Measurements from ENCODE around the gene PHACTR4. TPM values are rescaled to one million over a fixed set of nuclear protein-coding genes. Genes with fewer than 3 reads are reported as not detected.
"Not testable (repeated sequence)": the region's sequence is repeated elsewhere in the genome, so short reads cannot be mapped to it uniquely, and the experiment has no call there.

The PHACTR4 gene
- total RNA-seq, 2 experiments from 2014 or later: 29.4 to 30.8 TPM

- POLR2A ChIA-PET: interaction anchor here (0.6 to 2.8 kb wide), 4 partner anchors 12 to 211 kb away, joined by 3 to 10 read pairs (median 4); partner anchors contain the start of gene MED18
- Mint-ChIP-seq H3K36me3 (ENCODE audit: low read depth) (peaks cover 14% of the 10 kb centered on the region), H3K4me3 (peak overlapping the region; percentile 96), H3K4me1 (ENCODE audit: low read depth) (peaks cover 34% of the 10 kb centered on the region), H3K27ac (peak overlapping the region; percentile 95), H3K27me3 (ENCODE audit: low read depth) (no peaks in the 10 kb centered on the region), H3K9me3 (ENCODE audit: insufficient read depth) (no peaks in the 10 kb centered on the region)
- CTCF ChIA-PET: interaction anchor here (0.7 to 4.8 kb wide), 5 partner anchors 10 to 366 kb away, joined by 3 to 38 read pairs (median 5); no protein-coding TSS in a partner anchor
- DNase-seq (peak; percentile 53), ATAC-seq (peak; percentile 40)
Observed at GRCh38 chr1:28370239-28371009, 884 bp downstream of the PHACTR4 start.

GRCh38 chr1:28371010-28371377, 1.5 kb downstream of the PHACTR4 start:
- no peak for ATAC-seq
- Mint-ChIP-seq H3K4me3 (peak overlapping the region; percentile 96), H3K36me3 (ENCODE audit: low read depth) (peaks cover 14% of the 10 kb centered on the region), H3K27me3 (ENCODE audit: low read depth) (no peaks in the 10 kb centered on the region), H3K9me3 (ENCODE audit: insufficient read depth) (no peaks in the 10 kb centered on the region), H3K27ac (peak overlapping the region; percentile 95), H3K4me1 (ENCODE audit: low read depth) (peaks cover 33% of the 10 kb centered on the region)
- DNase-seq: no peak
- ChIA-PET POLR2A (interaction anchor here (0.6 to 2.8 kb wide), 3 partner anchors 11 to 210 kb away, joined by 3 to 10 read pairs (median 3); no protein-coding TSS in a partner anchor), CTCF (interaction anchor here (0.7 to 4.8 kb wide), 4 partner anchors 11 to 365 kb away, joined by 3 to 38 read pairs (median 10); no protein-coding TSS in a partner anchor)

- H3K9me3 Mint-ChIP-seq (ENCODE audit: insufficient read depth); H3K27ac Mint-ChIP-seq; DNase-seq; POLR2A ChIA-PET; H3K27me3 Mint-ChIP-seq (ENCODE audit: low read depth); H3K4me3 Mint-ChIP-seq; ATAC-seq: not testable (repeated sequence)
- CTCF ChIA-PET: interaction anchor here (0.8 to 1.5 kb wide), 2 partner anchors 14 to 125 kb away, joined by 3 to 4 read pairs; no protein-coding TSS in a partner anchor
- Mint-ChIP-seq H3K36me3 (ENCODE audit: low read depth) (peaks cover 15% of the 10 kb centered on the region), H3K4me1 (ENCODE audit: low read depth) (peaks cover 29% of the 10 kb centered on the region)
Observed at GRCh38 chr1:28373450-28373849, 3.9 kb downstream of the PHACTR4 start.

GRCh38 chr1:28374297-28374696, 4.8 kb downstream of the PHACTR4 start:
- CTCF ChIA-PET: interaction anchor here (1.1 to 1.5 kb wide), 2 partner anchors 15 to 125 kb away, joined by 3 read pairs; no protein-coding TSS in a partner anchor
- no peaks in the 10 kb centered on the region for H3K27me3 Mint-ChIP-seq (ENCODE audit: low read depth)
- DNase-seq: no peak
- H3K36me3 Mint-ChIP-seq (ENCODE audit: low read depth): peaks cover 17% of the 10 kb centered on the region
- no peak overlapping the region for H3K27ac Mint-ChIP-seq
- POLR2A ChIA-PET: no interaction called here
- H3K4me1 Mint-ChIP-seq (ENCODE audit: low read depth): peaks cover 23% of the 10 kb centered on the region
- H3K4me3 Mint-ChIP-seq: no peak overlapping the region
- ATAC-seq: no peak
- H3K9me3 Mint-ChIP-seq (ENCODE audit: insufficient read depth): no peaks in the 10 kb centered on the region

- CTCF ChIA-PET: interaction anchor here (1.3 kb wide), 1 partner anchor 127 kb away, joined by 5 read pairs; no protein-coding TSS in a partner anchor
- POLR2A ChIA-PET: not testable (repeated sequence)
Observed at GRCh38 chr1:28375598-28375997, 6.1 kb downstream of the PHACTR4 start.

GRCh38 chr1:28376195-28376594, 6.7 kb downstream of the PHACTR4 start:
- Mint-ChIP-seq H3K4me1 (ENCODE audit: low read depth) (peaks cover 11% of the 10 kb centered on the region), H3K36me3 (ENCODE audit: low read depth) (peaks cover 20% of the 10 kb centered on the region)
- ATAC-seq; H3K9me3 Mint-ChIP-seq (ENCODE audit: insufficient read depth); H3K4me3 Mint-ChIP-seq; H3K27me3 Mint-ChIP-seq (ENCODE audit: low read depth); DNase-seq; H3K27ac Mint-ChIP-seq: not testable (repeated sequence)
- POLR2A ChIA-PET: interaction anchor here (0.6 kb wide), 1 partner anchor 82 kb away, joined by 4 read pairs; no protein-coding TSS in a partner anchor
- CTCF ChIA-PET: interaction anchor here (1.3 kb wide), 1 partner anchor 127 kb away, joined by 5 read pairs; no protein-coding TSS in a partner anchor

More at GRCh38 chr1:28375598-28375997, 6.1 kb downstream of the PHACTR4 start:
- not testable (repeated sequence) for H3K27me3 Mint-ChIP-seq (ENCODE audit: low read depth); ATAC-seq; H3K9me3 Mint-ChIP-seq (ENCODE audit: insufficient read depth); H3K27ac Mint-ChIP-seq; H3K4me3 Mint-ChIP-seq; DNase-seq
- H3K36me3 Mint-ChIP-seq (ENCODE audit: low read depth): peaks cover 19% of the 10 kb centered on the region
- H3K4me1 Mint-ChIP-seq (ENCODE audit: low read depth): peaks cover 15% of the 10 kb centered on the region

- Mint-ChIP-seq H3K9me3 (ENCODE audit: insufficient read depth) (no peaks in the 10 kb centered on the region), H3K4me1 (ENCODE audit: low read depth) (peaks cover 5% of the 10 kb centered on the region), H3K27me3 (ENCODE audit: low read depth) (no peaks in the 10 kb centered on the region), H3K4me3 (no peak overlapping the region), H3K27ac (no peak overlapping the region), H3K36me3 (ENCODE audit: low read depth) (peaks cover 26% of the 10 kb centered on the region)
- DNase-seq (no peak), ATAC-seq (no peak)
- ChIA-PET CTCF (no interaction called here), POLR2A (interaction anchor here (0.6 kb wide), 1 partner anchor 230 kb away, joined by 3 read pairs; no protein-coding TSS in a partner anchor)
Observed at GRCh38 chr1:28378906-28379305, 9.4 kb downstream of the PHACTR4 start.

GRCh38 chr1:28380394-28380793, 10.9 kb downstream of the PHACTR4 start:
- no peaks in the 10 kb centered on the region for H3K9me3 Mint-ChIP-seq (ENCODE audit: insufficient read depth)
- DNase-seq: no peak
- ATAC-seq: no peak
- no peak overlapping the region for H3K4me3 Mint-ChIP-seq
- ChIA-PET CTCF (no interaction called here), POLR2A (no interaction called here)
- peaks cover 30% of the 10 kb centered on the region for H3K36me3 Mint-ChIP-seq (ENCODE audit: low read depth)
- no peaks in the 10 kb centered on the region for H3K27me3 Mint-ChIP-seq (ENCODE audit: low read depth)
- H3K27ac Mint-ChIP-seq: no peak overlapping the region
- H3K4me1 Mint-ChIP-seq (ENCODE audit: low read depth): peaks cover 4% of the 10 kb centered on the region

GRCh38 chr1:28383785-28384184, 14.2 kb downstream of the PHACTR4 start:
- CTCF ChIA-PET: interaction anchor here (1.4 kb wide), 1 partner anchor 128 kb away, joined by 3 read pairs; no protein-coding TSS in a partner anchor
- ATAC-seq; H3K4me1 Mint-ChIP-seq (ENCODE audit: low read depth); H3K9me3 Mint-ChIP-seq (ENCODE audit: insufficient read depth); POLR2A ChIA-PET; H3K27ac Mint-ChIP-seq; H3K4me3 Mint-ChIP-seq; DNase-seq; H3K27me3 Mint-ChIP-seq (ENCODE audit: low read depth): not testable (repeated sequence)
- peaks cover 36% of the 10 kb centered on the region for H3K36me3 Mint-ChIP-seq (ENCODE audit: low read depth)

GRCh38 chr1:28392027-28392652, 22.6 kb downstream of the PHACTR4 start:
- Mint-ChIP-seq H3K4me1 (ENCODE audit: low read depth) (peaks cover 8% of the 10 kb centered on the region), H3K27ac (no peak overlapping the region), H3K36me3 (ENCODE audit: low read depth) (peaks cover 8% of the 10 kb centered on the region), H3K4me3 (no peak overlapping the region), H3K9me3 (ENCODE audit: insufficient read depth) (no peaks in the 10 kb centered on the region), H3K27me3 (ENCODE audit: low read depth) (no peaks in the 10 kb centered on the region)
- ATAC-seq (no peak), DNase-seq (no peak)
- ChIA-PET POLR2A (no interaction called here), CTCF (no interaction called here)

GRCh38 chr1:28394136-28394535, 24.6 kb downstream of the PHACTR4 start:
- Mint-ChIP-seq H3K27ac (no peak overlapping the region), H3K9me3 (ENCODE audit: insufficient read depth) (no peaks in the 10 kb centered on the region), H3K4me1 (ENCODE audit: low read depth) (peaks cover 4% of the 10 kb centered on the region), H3K27me3 (ENCODE audit: low read depth) (no peaks in the 10 kb centered on the region), H3K4me3 (no peak overlapping the region), H3K36me3 (ENCODE audit: low read depth) (peaks cover 2% of the 10 kb centered on the region)
- ChIA-PET POLR2A (no interaction called here), CTCF (no interaction called here)
- DNase-seq (no peak), ATAC-seq (no peak)

- H3K27me3 Mint-ChIP-seq (ENCODE audit: low read depth): no peaks in the 10 kb centered on the region
- H3K4me3 Mint-ChIP-seq: no peak overlapping the region
- ATAC-seq (no peak), DNase-seq (no peak)
- no peak overlapping the region for H3K27ac Mint-ChIP-seq
- ChIA-PET POLR2A (no interaction called here), CTCF (no interaction called here)
- no peaks in the 10 kb centered on the region for H3K9me3 Mint-ChIP-seq (ENCODE audit: insufficient read depth)
- peaks cover 2% of the 10 kb centered on the region for H3K36me3 Mint-ChIP-seq (ENCODE audit: low read depth)
- H3K4me1 Mint-ChIP-seq (ENCODE audit: low read depth): peaks cover 3% of the 10 kb centered on the region
Observed at GRCh38 chr1:28395181-28395580, 25.6 kb downstream of the PHACTR4 start.
